Gastrocnemius medialis (tissue), 4 donors: Measurements from ENCODE around the gene GNA15.

Experiments
- CTCF ChIP-seq, 5 experiments: fragments of 450-650 bp in 3 of 5; fragments of 200-600 bp in 2 of 5; sonication (generic) in 2 of 5; IDR thresholded peaks in 4 of 5; conservative IDR thresholded peaks in 1 of 5; 1 replicate in 4 of 5; 2 replicates in 1 of 5; pipeline ENCODE4 v1.5.1; 2016 to 2019; ENCODE audit warnings: antibody characterized with exemption in 5 of 5, mild to moderate bottlenecking in 3 of 5, moderate library complexity in 3 of 5
- POLR2A ChIP-seq, 2 donors: fragments of 450-650 bp; IDR thresholded peaks; one replicate each; pipeline ENCODE4 v1.6.1; 2017; ENCODE audit warnings: antibody characterized with exemption in 2 of 2, mild to moderate bottlenecking in 2 of 2, moderate library complexity in 2 of 2

GRCh38 chr19:3192684-3193083, 56.9 kb downstream of the GNA15 start:
- TF ChIP-seq CTCF (IDR thresholded peaks at IDR 0.05 in 4 of 5, conservative IDR thresholded peaks at IDR 0.05 in 1 of 5): no peak
- no peak for TF ChIP-seq POLR2A (IDR thresholded peaks at IDR 0.05)
